Upper lobe of left lung (tissue), 6 donors: Measurements from ENCODE around the gene PDE6H. TPM values are rescaled to one million over a fixed set of nuclear protein-coding genes. Genes with fewer than 3 reads are reported as not detected.
A peak's percentile ranks its signal among the peaks of the same experiment; 100 is the strongest.

Source experiments
- ATAC-seq, 2 donors: fragments of 200-7000 bp; cut with Tn5 transposase; one replicate each; pipeline ENCODE4 v1.9.1; 2022; ENCODE audit warnings: mild to moderate bottlenecking in 2 of 2, moderate library complexity in 2 of 2; ENCODE audit not compliant: low FRiP score in 2 of 2
- DNase-seq, 2 donors: peaks; one replicate each; pipeline ENCODE4 v3.0.0-alpha.2; 2019 to 2020
- H3K27ac ChIP-seq, 4 donors: fragments of 200-600 bp; sonication (generic); one replicate each; pipeline ENCODE4 v1.5.1; 2016 to 2019
- H3K27me3 ChIP-seq, 4 donors: fragments of 200-600 bp; sonication (generic); one replicate each; pipeline ENCODE4 v1.5.1; 2017 to 2019
- H3K36me3 ChIP-seq, 4 donors: fragments of 200-600 bp; sonication (generic); one replicate each; pipeline ENCODE4 v1.5.1; 2016 to 2019
- H3K4me1 ChIP-seq, 4 donors: fragments of 200-600 bp; sonication (generic); one replicate each; pipeline ENCODE4 v1.5.1; 2018 to 2019
- H3K4me3 ChIP-seq, 4 donors: fragments of 200-600 bp; sonication (generic); one replicate each; pipeline ENCODE4 v1.5.1; 2017 to 2019; ENCODE audit warnings: mild to moderate bottlenecking in 2 of 4, moderate library complexity in 1 of 4
- H3K9me3 ChIP-seq, 4 donors: fragments of 200-600 bp; sonication (generic); one replicate each; pipeline ENCODE4 v1.5.1; 2018 to 2019
- EP300 ChIP-seq, 4 donors: sonication (generic); formaldehyde crosslinking; IDR thresholded peaks; one replicate each; pipeline ENCODE4 v1.5.1; 2017; ENCODE audit warnings: antibody characterized with exemption in 4 of 4, control low read depth in 2 of 4
- POLR2A ChIP-seq, 4 donors: fragments of 450-650 bp; IDR thresholded peaks; one replicate each; pipeline ENCODE4 v1.5.1; 2016 to 2017; ENCODE audit warnings: antibody characterized with exemption in 4 of 4, mild to moderate bottlenecking in 2 of 4
- POLR2AphosphoS5 ChIP-seq, 2 donors: sonication (generic); formaldehyde crosslinking; IDR thresholded peaks; one replicate each; pipeline ENCODE4 v1.5.1; 2017; ENCODE audit warnings: antibody characterized with exemption in 2 of 2
- WGBS, 2 donors: methylation state at CpG; one replicate each; pipeline ENCODE4 v1.1.5; 2017 to 2018; 5-methylcytosine and 5-hydroxymethylcytosine counted together
- total RNA-seq, 6 donors: library from RNA; depleted of rRNA in 4 of 6; stranded (reverse); fragments of >200 nt in 4 of 6; gene quantifications; one replicate each; pipeline versions ENCODE4 v1.1.0 to v1.2.1, GENCODE V29; 2016 to 2021
- TF ChIP-seq, protein P1 (sequence below), 6 experiments: fragments of 450-650 bp in 4 of 6; fragments of 200-600 bp in 2 of 6; sonication (generic) in 2 of 6; IDR thresholded peaks; one replicate each; pipeline ENCODE4 v1.5.1; 2016 to 2019; ENCODE audit warnings: antibody characterized with exemption in 6 of 6
- donor health status: DM: no; HTN: no; CAD: no; lungs with moderate emphysema.
- donor health status: DM: no; HTN: yes; CAD: no; lungs with severe emphysema.

Gene PDE6H
- not detected for total RNA-seq

DNA sequence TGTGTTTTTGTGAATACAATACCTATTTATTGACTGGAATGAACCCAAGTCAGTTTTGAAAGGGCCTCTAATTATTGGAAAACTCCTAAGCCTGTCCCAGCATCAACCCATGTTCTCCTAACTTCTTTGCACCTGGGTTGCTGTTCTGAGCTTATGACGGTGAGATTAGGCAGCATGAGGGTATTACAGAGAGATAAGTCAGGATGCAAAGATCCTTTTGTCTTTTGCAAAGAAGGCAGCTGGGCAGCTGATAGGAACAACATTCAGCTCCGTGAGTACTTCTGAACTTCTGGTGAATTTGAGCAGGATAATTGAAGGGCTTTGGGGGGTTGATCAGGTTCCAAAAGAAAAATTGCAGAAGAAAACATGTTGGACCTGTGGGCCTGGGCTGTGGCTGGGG, at the start of gene PDE6H:
Gene PDE6H (plus strand): TSS at position 227 of the 400 bp plus-strand sequence. CDS start 4,971 bp downstream, outside the sequence.
- DNase-seq (no peak), ATAC-seq (no peak)
- 90 to 94% methylated on average over 2 of the region's 2 CpGs for WGBS, 2 donors
- H3K9me3 ChIP-seq = no peaks in the 10 kb centered on the region
- TF ChIP-seq, protein P1, sequence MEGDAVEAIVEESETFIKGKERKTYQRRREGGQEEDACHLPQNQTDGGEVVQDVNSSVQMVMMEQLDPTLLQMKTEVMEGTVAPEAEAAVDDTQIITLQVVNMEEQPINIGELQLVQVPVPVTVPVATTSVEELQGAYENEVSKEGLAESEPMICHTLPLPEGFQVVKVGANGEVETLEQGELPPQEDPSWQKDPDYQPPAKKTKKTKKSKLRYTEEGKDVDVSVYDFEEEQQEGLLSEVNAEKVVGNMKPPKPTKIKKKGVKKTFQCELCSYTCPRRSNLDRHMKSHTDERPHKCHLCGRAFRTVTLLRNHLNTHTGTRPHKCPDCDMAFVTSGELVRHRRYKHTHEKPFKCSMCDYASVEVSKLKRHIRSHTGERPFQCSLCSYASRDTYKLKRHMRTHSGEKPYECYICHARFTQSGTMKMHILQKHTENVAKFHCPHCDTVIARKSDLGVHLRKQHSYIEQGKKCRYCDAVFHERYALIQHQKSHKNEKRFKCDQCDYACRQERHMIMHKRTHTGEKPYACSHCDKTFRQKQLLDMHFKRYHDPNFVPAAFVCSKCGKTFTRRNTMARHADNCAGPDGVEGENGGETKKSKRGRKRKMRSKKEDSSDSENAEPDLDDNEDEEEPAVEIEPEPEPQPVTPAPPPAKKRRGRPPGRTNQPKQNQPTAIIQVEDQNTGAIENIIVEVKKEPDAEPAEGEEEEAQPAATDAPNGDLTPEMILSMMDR (IDR thresholded peaks at IDR 0.05) = no peak
- TF ChIP-seq EP300 (IDR thresholded peaks at IDR 0.05) = no peak
- no peak for TF ChIP-seq POLR2A (IDR thresholded peaks at IDR 0.05)
- no peak for TF ChIP-seq POLR2AphosphoS5 (IDR thresholded peaks at IDR 0.05)
- H3K4me3 ChIP-seq = no peak within 1 kb of the TSS
- no peaks in the 10 kb centered on the region for H3K27me3 ChIP-seq
- peaks cover 0 to 5% (median 0%) of the 10 kb centered on the region in 4 donors for H3K4me1 ChIP-seq
- no peak within 1 kb of the TSS for H3K27ac ChIP-seq
- H3K36me3 ChIP-seq = no peaks in the 10 kb centered on the region

DNA sequence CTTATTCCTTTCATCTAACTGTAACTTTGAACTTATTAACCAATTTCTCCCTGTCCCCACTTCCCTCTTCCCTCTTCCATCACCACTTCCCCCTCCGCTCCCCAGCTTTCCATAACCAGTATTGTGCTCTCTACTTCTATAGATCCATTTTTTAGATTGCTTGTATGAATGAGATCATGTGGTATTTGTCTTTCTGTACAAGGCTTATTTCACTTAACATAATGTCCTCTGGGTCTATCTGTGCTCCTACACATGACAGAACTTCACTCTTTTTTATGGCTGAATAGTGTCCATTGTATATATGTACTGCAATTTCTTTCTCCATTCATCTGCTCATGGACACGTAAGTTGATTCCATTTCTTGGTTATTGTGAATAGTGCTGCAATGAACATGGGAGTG, 48.9 kb upstream of the PDE6H start:
- H3K27me3 ChIP-seq = no peaks in the 10 kb centered on the region
- 88 to 95% methylated on average over 2 of the region's 2 CpGs for WGBS, 2 donors
- H3K27ac ChIP-seq = no peak overlapping the region
- no peak for ATAC-seq
- H3K4me1 ChIP-seq = peaks cover 0 to 5% (median 0%) of the 10 kb centered on the region in 4 donors
- no peak for DNase-seq
- H3K4me3 ChIP-seq = no peak overlapping the region
- TF ChIP-seq POLR2AphosphoS5 (IDR thresholded peaks at IDR 0.05) (no peak), POLR2A (IDR thresholded peaks at IDR 0.05) (no peak), EP300 (IDR thresholded peaks at IDR 0.05) (no peak)
- TF ChIP-seq, protein P1 (IDR thresholded peaks at IDR 0.05) = no peak
- H3K9me3 ChIP-seq = no peaks in the 10 kb centered on the region
- H3K36me3 ChIP-seq = no peaks in the 10 kb centered on the region

DNA sequence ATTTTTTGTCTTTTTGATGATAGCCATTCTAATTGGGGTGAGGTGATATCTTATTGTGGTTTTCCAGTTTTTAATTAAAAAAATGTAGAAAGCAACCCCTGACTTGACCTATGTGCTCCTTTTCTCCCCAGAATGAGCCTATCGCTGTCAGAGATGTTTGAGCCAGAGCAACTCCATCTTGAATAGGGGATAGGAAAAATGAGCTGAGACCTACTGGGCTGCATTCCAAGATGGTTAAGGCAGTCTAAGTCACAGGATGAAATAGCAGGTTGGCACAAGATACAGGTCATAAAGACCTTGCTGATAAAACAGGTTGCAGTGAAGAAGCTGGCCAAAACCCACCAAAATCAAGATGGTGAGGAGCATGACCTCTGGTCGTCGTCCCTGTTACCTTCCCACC, 48.3 kb upstream of the PDE6H start:
- WGBS, 2 donors = 90 to 99% methylated on average over 3 of the region's 3 CpGs
- no peak overlapping the region for H3K27ac ChIP-seq
- DNase-seq = no peak
- H3K4me1 ChIP-seq = peaks cover 0 to 9% (median under 1%) of the 10 kb centered on the region in 4 donors
- TF ChIP-seq POLR2A (IDR thresholded peaks at IDR 0.05) = no peak
- no peak for ATAC-seq
- no peaks in the 10 kb centered on the region for H3K27me3 ChIP-seq
- H3K4me3 ChIP-seq = no peak overlapping the region
- H3K36me3 ChIP-seq = no peaks in the 10 kb centered on the region
- no peaks in the 10 kb centered on the region for H3K9me3 ChIP-seq

DNA sequence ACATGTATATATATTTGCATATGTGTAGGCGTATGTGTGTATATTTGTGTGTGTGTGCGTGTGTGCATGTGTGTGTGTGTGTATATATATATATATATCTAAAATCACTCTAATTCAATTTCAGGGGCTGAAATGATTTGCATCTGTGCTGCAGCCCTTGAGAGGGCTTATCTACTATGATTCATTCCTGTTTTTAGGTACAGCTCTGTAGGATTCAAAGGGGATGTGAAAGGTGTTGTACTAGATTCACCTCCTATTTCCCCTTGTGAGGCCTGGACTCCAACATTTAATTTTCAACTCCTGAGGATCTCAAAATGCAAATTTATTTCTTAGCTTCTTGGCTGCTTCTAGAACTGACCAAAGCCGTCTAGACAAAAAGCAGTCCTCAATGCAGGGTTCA, 45.6 kb upstream of the PDE6H start:
- no peak overlapping the region for H3K4me3 ChIP-seq
- H3K36me3 ChIP-seq = no peaks in the 10 kb centered on the region
- DNase-seq (no peak), ATAC-seq (no peak)
- 83 to 91% methylated on average over 3 of the region's 3 CpGs for WGBS, 2 donors
- H3K4me1 ChIP-seq = peaks cover 3 to 23% (median 5%) of the 10 kb centered on the region in 4 donors
- no peak overlapping the region for H3K27ac ChIP-seq
- no peaks in the 10 kb centered on the region for H3K9me3 ChIP-seq
- TF ChIP-seq POLR2AphosphoS5 (IDR thresholded peaks at IDR 0.05) = no peak
- TF ChIP-seq POLR2A (IDR thresholded peaks at IDR 0.05) = no peak
- TF ChIP-seq EP300 (IDR thresholded peaks at IDR 0.05) = no peak
- TF ChIP-seq, protein P1 (IDR thresholded peaks at IDR 0.05) = no peak
- no peaks in the 10 kb centered on the region for H3K27me3 ChIP-seq

DNA sequence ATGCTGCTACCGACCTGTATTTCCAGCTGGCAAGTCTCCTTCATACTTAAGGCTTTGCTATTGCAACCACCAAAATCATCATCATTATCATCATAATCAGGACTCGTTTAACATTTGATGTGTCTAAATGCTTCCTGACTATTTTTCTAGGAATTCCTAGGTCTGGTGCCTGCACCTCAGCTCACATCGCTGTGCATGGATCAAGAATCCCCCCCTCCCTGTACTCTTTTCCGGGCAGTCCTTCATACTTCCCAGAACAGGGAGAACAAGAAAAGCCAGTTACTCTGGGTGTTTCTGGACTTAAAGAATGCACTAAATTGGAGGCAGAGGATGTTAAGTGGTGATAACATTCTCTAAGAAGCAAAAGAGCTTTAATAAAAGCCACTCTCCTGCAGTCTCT, 43.9 kb upstream of the PDE6H start:
- peak overlapping the region in 2 of 4 donors; percentile 6 to 9 for H3K4me3 ChIP-seq

More for the DNA sequence above, 43.9 kb upstream of the PDE6H start:
- 49 to 53% methylated on average over 4 of the region's 4 CpGs for WGBS, 2 donors
- ATAC-seq (peak; percentile 59 to 85), DNase-seq (peak in 1 of 2 donors; percentile 38)
- Histone ChIP-seq H3K27ac (peak overlapping the region in 3 of 4 donors; percentile 14 to 61 (median 60)), H3K36me3 (no peaks in the 10 kb centered on the region), H3K27me3 (no peaks in the 10 kb centered on the region), H3K4me1 (peaks cover 3 to 23% (median 5%) of the 10 kb centered on the region in 4 donors), H3K9me3 (no peaks in the 10 kb centered on the region)
- TF ChIP-seq POLR2A (IDR thresholded peaks at IDR 0.05) (peak in 1 of 4 donors; percentile 20), POLR2AphosphoS5 (IDR thresholded peaks at IDR 0.05) (peak in 1 of 2 donors; percentile 81), EP300 (IDR thresholded peaks at IDR 0.05) (peak; percentile 59 to 95 (median 78))
- TF ChIP-seq, protein P1 (IDR thresholded peaks at IDR 0.05) = no peak
